ENCODE data around the gene AFG1L.
"Not testable (repeated sequence)": the region's sequence is repeated elsewhere in the genome, so short reads cannot be mapped to it uniquely, and the experiment has no call there.

AFG1L gene

GRCh38 chr6:108288742-108289141, 6.1 kb upstream of the AFG1L start:
- DNase-seq (ENCODE audit: low read depth): no peak

GRCh38 chr6:108291091-108291490, 3.8 kb upstream of the AFG1L start:
- no peak for DNase-seq (ENCODE audit: low read depth)

GRCh38 chr6:108292561-108292960, 2.3 kb upstream of the AFG1L start:
- DNase-seq (ENCODE audit: low read depth): not testable (repeated sequence)

- DNase-seq (ENCODE audit: low read depth): no peak
These were observed 1.1 kb upstream of the AFG1L start for GRCh38 chr6:108293527-108294296.

GRCh38 chr6:108294297-108294726, 542 bp upstream of the AFG1L start:
- no peak for DNase-seq (ENCODE audit: low read depth)

GRCh38 chr6:108295676-108296075, 822 bp downstream of the AFG1L start:
- no peak for DNase-seq (ENCODE audit: low read depth)

- DNase-seq (ENCODE audit: low read depth): no peak
These were observed 7.5 kb downstream of the AFG1L start for GRCh38 chr6:108302386-108302785.

GRCh38 chr6:108304646-108305045, 9.8 kb downstream of the AFG1L start:
- no peak for DNase-seq (ENCODE audit: low read depth)

GRCh38 chr6:108308641-108309040, 13.8 kb downstream of the AFG1L start:
- not testable (repeated sequence) for DNase-seq (ENCODE audit: low read depth)

- DNase-seq (ENCODE audit: low read depth): no peak
These were observed 15.0 kb downstream of the AFG1L start for GRCh38 chr6:108309844-108310243.

- no peak for DNase-seq (ENCODE audit: low read depth)
These were observed 17.8 kb downstream of the AFG1L start for GRCh38 chr6:108312605-108313004.

GRCh38 chr6:108321253-108321747, 26.4 kb downstream of the AFG1L start:
- DNase-seq (ENCODE audit: low read depth): peak; percentile 2

- no peak for DNase-seq (ENCODE audit: low read depth)
These were observed 27.9 kb downstream of the AFG1L start for GRCh38 chr6:108322728-108323127.

- peak; percentile 44 for DNase-seq (ENCODE audit: low read depth)
These were observed 29.0 kb downstream of the AFG1L start for GRCh38 chr6:108323710-108324466.

GRCh38 chr6:108330221-108330785, 35.4 kb downstream of the AFG1L start:
- DNase-seq (ENCODE audit: low read depth): not testable (repeated sequence)

- DNase-seq (ENCODE audit: low read depth): no peak
These were observed 36.0 kb downstream of the AFG1L start for GRCh38 chr6:108330806-108331205.

- no peak for DNase-seq (ENCODE audit: low read depth)
These were observed 37.1 kb downstream of the AFG1L start for GRCh38 chr6:108331982-108332381.

- DNase-seq (ENCODE audit: low read depth): no peak
These were observed 42.1 kb downstream of the AFG1L start for GRCh38 chr6:108336971-108337370.

- no peak for DNase-seq (ENCODE audit: low read depth)
These were observed 42.9 kb downstream of the AFG1L start for GRCh38 chr6:108337721-108338120.

GRCh38 chr6:108341372-108341771, 46.5 kb downstream of the AFG1L start:
- no peak for DNase-seq (ENCODE audit: low read depth)

- no peak for DNase-seq (ENCODE audit: low read depth)
These were observed 49.0 kb downstream of the AFG1L start for GRCh38 chr6:108343894-108344293.

GRCh38 chr6:108348655-108349349, 53.9 kb downstream of the AFG1L start:
- DNase-seq (ENCODE audit: low read depth): no peak
